NOMO-1 treated with dmso at 0.1 percent for 144 hours (cell line): Measurements from ENCODE around the gene KDELR1.

Experiments used
- DNase-seq: peaks from one replicate; lab custom pipeline; 2025; ENCODE audit not compliant: unreplicated experiment; lab: John Stamatoyannopoulos, UW

Gene KDELR1

GRCh38 chr19:48391100-48392005 lies at the start of gene KDELR1:
Gene KDELR1, minus strand, starts transcription at chr19:48391551. Its CDS starts 193 bp downstream, at chr19:48391358.
- DNase-seq = peak; percentile 30

GRCh38 chr19:48436586-48436985 lies 45.2 kb upstream of the KDELR1 start:
- no peak for DNase-seq

GRCh38 chr19:48433337-48433736 lies 42.0 kb upstream of the KDELR1 start:
- no peak for DNase-seq

- no peak for DNase-seq
These were observed 37.3 kb upstream of the KDELR1 start for GRCh38 chr19:48428670-48429069.

GRCh38 chr19:48424694-48425219 lies 33.4 kb upstream of the KDELR1 start:
- no peak for DNase-seq

GRCh38 chr19:48421548-48421947 lies 30.2 kb upstream of the KDELR1 start:
- no peak for DNase-seq

- no peak for DNase-seq
These were observed 28.0 kb upstream of the KDELR1 start for GRCh38 chr19:48419158-48419920.

- DNase-seq = no peak
These were observed 27.1 kb upstream of the KDELR1 start for GRCh38 chr19:48418317-48419064.

GRCh38 chr19:48417421-48417820 lies 26.1 kb upstream of the KDELR1 start:
- no peak for DNase-seq

- DNase-seq = no peak
These were observed 24.5 kb upstream of the KDELR1 start for GRCh38 chr19:48415806-48416221.

GRCh38 chr19:48415395-48415794 lies 24.0 kb upstream of the KDELR1 start:
- DNase-seq = peak; percentile 28

- DNase-seq = no peak
These were observed 22.7 kb upstream of the KDELR1 start for GRCh38 chr19:48413879-48414587.

GRCh38 chr19:48405850-48406249 lies 14.5 kb upstream of the KDELR1 start:
- no peak for DNase-seq

- DNase-seq = no peak
These were observed 13.8 kb upstream of the KDELR1 start for GRCh38 chr19:48405010-48405659.

- DNase-seq = no peak
These were observed 12.3 kb upstream of the KDELR1 start for GRCh38 chr19:48403606-48404005.

- no peak for DNase-seq
These were observed 9.9 kb upstream of the KDELR1 start for GRCh38 chr19:48401287-48401686.

GRCh38 chr19:48400018-48400742 lies 8.8 kb upstream of the KDELR1 start:
- no peak for DNase-seq

GRCh38 chr19:48398375-48399235 lies 7.3 kb upstream of the KDELR1 start:
- DNase-seq = peak; percentile 92

- no peak for DNase-seq
These were observed 6.7 kb upstream of the KDELR1 start for GRCh38 chr19:48398102-48398374.
